Fibroblast of skin of left quadriceps (primary cell): ENCODE data around the gene FAAH.
A peak's percentile ranks its signal among the peaks of the same experiment; 100 is the strongest.

Experiments used
- DNase-seq, 2 experiments: peaks; one replicate each; pipeline ENCODE4 v3.0.0-alpha.2; 2013; ENCODE audit warnings: low read depth in 2 of 2

FAAH gene

DNA sequence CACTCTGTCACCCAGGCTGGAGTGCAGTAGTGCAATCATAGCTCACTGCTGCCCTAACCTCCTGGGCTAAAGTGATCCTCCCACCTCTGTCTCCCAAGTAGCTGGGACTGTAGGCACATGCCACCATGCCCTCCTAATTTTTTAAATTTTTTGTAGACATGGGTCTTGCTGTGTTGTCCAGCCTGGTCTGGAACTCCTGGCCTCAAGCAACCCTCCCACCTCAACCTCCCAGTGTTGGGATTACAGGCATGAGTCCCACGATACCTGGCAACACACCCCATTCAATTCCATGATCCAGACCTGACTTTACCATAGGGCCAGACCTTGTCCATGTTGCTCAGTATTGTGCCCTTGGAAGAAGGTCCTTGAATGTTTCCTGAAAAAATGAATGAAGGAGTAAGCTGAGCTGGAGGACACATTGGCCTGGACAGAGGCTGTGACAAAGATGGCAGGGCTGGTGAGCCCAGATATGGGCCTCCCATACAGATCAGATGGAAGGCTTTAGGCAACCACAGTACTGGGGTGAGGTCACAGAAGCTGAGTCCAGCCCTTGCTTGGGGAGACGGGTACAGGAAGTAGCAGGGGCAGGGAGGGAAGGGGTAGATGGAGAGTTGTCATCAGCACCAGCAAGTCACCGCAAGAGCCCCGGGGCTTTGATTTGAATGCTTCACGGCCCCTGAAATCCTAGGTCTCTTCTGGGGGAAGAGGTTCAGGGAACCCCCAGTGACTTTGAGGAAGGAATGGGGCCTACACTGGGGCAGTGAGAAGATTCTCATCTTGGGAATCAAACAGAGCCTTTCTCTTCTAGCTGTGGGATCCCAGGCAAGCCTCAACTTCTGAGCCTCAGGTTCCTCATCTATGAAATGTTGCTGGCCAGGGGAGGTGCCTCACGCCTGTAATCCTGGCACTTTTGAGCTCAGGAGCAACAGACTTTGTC is 55.4 kb downstream of the FAAH start:
- no peak for DNase-seq

GRCh38 chr1:46450160-46450517 is 56.0 kb downstream of the FAAH start:
- no peak for DNase-seq

DNA sequence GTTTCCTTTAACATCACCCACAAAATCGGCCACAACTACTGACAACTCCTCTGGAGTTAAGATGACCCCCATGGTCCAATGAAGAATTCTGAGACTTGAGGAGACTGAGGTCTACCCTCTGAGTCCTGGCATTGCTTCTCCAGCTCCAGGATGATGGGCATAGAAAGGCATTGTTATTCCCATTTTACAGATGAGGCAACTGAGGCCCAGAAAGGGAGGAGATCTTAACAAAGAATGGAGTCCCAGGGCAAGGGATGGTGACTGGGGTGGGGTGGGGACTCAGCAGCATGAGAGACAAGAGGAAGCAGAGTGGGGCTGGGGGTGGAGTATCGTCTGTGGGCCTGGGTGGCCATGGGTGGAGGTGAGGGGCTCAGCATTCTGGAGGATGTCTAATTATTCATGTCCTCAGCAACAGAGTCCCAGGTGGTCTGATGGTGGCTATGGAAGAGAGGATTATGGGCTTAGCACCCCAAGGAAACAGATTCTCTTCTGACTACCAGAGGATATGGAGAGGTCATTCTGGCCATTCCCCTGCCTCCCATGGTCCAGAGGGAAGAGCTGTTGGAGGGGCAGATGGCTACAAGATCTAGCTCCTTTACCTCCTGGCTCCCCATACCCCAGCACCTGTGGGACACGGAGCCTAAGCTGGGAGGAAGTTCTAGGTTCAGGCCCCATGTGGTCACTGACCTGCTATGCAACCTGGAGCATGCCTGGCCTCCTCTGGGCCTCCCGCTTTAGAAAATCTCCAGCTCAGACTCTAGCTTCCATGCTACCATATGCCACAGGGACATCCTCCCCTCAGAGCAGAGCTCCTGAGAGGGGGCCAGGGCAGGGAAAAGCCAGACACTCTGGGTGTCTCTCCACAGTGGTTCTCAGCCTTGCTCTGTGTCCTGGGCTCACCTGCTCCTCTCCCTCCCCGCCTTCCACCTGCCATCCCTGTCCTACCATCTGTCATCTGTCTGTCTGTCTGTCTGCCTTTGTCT is 58.1 kb downstream of the FAAH start:
- no peak for DNase-seq

DNA sequence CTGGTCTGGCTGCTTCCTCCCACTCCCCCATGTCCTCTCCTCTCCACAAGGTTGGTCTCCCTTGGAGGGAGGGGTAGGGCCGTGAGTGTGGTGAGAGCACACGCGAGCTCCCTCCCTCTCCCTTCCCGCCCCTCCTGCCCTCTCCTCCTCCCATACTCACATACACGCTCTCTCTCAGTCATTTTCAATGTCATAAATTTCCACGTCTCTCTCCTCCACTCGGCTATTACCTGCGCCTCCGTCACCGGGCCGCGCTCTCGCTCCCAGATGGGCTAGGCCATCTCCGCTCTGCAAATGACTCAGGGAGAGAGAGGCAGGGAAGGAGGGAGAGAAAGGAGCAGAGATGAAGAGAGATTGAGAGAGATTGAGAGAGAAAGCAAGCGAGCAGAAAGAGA is 58.8 kb downstream of the FAAH start:
- no peak for DNase-seq

- DNase-seq, result no peak
Observed at GRCh38 chr1:46453449-46453848, 59.3 kb downstream of the FAAH start.

DNA sequence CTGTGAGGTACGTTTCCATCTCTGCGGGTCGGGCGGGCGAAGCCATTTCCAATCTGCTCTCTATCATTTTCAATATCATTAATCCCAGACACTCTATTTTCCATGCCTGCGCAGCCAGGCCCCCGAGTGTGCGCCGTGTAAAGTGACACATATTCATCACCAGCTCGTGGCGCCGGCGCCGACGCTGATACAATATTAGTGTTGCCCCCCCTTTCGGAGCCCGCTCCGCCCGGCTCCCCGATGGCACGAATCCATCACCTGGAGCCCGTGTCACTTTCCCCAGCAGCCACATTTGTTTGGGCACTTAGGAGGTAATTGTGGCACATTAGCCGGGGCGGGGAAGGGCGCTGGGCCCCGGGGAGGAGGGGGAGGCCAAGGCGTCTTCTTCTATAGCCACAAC is 61.8 kb downstream of the FAAH start:
- DNase-seq, result no peak

- peak; percentile 6 to 12 for DNase-seq
Observed at GRCh38 chr1:46456411-46456963, 62.4 kb downstream of the FAAH start.

DNA sequence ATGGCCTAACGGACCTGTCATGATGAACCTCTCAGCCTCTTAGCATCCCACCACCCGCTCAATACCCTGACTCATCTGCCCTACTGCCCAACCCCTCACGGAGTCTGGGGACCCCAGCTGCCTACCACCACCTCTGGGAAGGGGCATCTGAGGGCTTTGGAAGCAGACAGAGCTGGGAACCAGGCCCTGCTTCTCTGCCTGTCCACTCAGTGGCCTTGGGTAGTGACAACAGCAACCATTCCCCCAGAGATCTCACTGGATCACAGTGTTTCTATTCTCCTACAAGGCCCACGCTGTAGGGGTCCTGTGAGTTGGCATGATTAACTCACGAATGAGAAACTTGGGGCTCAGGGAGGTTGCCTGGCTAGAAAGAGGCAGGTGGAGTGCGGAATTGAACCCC is 63.1 kb downstream of the FAAH start:
- no peak for DNase-seq

GRCh38 chr1:46458190-46458589 is 64.1 kb downstream of the FAAH start:
- no peak for DNase-seq

- DNase-seq, result no peak
Observed at GRCh38 chr1:46458846-46459245, 64.7 kb downstream of the FAAH start.

DNA sequence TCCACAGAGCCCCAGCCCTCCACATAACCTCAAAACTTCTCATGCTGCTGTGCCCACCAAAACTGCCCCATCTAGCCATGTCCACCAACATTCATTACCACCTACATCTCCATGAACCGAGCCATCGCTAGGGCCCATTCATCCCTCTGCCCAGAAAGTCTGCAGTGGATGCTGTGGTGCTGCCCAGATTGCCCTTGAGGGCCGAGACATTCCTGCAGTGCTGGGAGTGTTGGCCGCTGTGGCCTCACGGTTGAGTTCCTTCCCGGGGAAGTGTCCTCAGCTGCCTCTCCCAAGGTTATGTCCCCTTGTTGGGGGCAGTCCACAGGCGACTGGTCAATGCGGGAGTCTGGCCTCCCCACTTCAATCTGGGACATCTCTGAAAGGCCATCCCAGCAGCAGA is 65.2 kb downstream of the FAAH start:
- DNase-seq, result no peak

- DNase-seq, result no peak
Observed at GRCh38 chr1:46461017-46461808, 67.1 kb downstream of the FAAH start.

GRCh38 chr1:46461809-46462448 is 67.8 kb downstream of the FAAH start:
- DNase-seq, result no peak
